ENCODE measurements around the gene NFATC4. TPM values are rescaled to one million over a fixed set of nuclear protein-coding genes. Genes with fewer than 3 reads are reported as not detected.
"Not testable (repeated sequence)": the region's sequence is repeated elsewhere in the genome, so short reads cannot be mapped to it uniquely, and the experiment has no call there.

The NFATC4 gene
- total RNA-seq, 2 donors from 2014 or later = 12.5 to 13.4 TPM

DNA sequence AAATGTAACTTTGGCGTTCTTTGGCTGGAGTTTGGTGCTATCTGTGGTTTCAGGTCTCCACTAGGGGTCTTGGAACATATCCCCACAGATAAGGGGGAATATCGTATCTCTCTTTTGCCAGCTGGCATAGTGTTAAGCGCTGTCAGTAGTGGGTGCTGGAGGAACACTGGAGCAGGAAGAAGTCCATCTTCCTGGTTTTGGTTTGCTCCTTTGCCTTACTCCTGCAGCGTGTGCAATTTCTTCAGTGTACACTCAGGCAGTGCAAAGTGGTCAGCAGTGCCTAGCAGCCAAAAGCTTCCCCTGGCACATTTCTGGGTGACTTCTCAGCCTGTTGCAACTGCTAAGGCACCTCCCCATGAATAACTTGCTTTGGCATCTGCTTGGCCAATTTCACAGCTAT, 16.5 kb upstream of the NFATC4 start:
- no peaks in the 10 kb centered on the region for H3K27me3 ChIP-seq
- no peaks in the 10 kb centered on the region for H3K4me1 ChIP-seq
- TF ChIP-seq, protein P1, sequence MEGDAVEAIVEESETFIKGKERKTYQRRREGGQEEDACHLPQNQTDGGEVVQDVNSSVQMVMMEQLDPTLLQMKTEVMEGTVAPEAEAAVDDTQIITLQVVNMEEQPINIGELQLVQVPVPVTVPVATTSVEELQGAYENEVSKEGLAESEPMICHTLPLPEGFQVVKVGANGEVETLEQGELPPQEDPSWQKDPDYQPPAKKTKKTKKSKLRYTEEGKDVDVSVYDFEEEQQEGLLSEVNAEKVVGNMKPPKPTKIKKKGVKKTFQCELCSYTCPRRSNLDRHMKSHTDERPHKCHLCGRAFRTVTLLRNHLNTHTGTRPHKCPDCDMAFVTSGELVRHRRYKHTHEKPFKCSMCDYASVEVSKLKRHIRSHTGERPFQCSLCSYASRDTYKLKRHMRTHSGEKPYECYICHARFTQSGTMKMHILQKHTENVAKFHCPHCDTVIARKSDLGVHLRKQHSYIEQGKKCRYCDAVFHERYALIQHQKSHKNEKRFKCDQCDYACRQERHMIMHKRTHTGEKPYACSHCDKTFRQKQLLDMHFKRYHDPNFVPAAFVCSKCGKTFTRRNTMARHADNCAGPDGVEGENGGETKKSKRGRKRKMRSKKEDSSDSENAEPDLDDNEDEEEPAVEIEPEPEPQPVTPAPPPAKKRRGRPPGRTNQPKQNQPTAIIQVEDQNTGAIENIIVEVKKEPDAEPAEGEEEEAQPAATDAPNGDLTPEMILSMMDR (IDR thresholded peaks at IDR 0.05) = peak in 1 of 2 donors; percentile 15
- H3K27ac ChIP-seq = no peak overlapping the region
- H3K4me3 ChIP-seq = no peak overlapping the region
- no peaks in the 10 kb centered on the region for H3K9me3 ChIP-seq
- H3K36me3 ChIP-seq = no peaks in the 10 kb centered on the region
- no peak for DNase-seq (ENCODE audit: low spot score)

- no peak overlapping the region for H3K4me3 ChIP-seq
- no peaks in the 10 kb centered on the region for H3K4me1 ChIP-seq
- H3K27ac ChIP-seq = no peak overlapping the region
- TF ChIP-seq, protein P1 (IDR thresholded peaks at IDR 0.05) = no peak
- no peaks in the 10 kb centered on the region for H3K27me3 ChIP-seq
- DNase-seq (ENCODE audit: low spot score) = no peak
- no peaks in the 10 kb centered on the region for H3K36me3 ChIP-seq
- H3K9me3 ChIP-seq = no peaks in the 10 kb centered on the region
Measured at GRCh38 chr14:24353559-24354481, 14.2 kb upstream of the NFATC4 start.

GRCh38 chr14:24354482-24354825, 13.5 kb upstream of the NFATC4 start:
- not testable (repeated sequence) for H3K9me3 ChIP-seq; H3K4me3 ChIP-seq; H3K27ac ChIP-seq; DNase-seq (ENCODE audit: low spot score); H3K36me3 ChIP-seq; H3K4me1 ChIP-seq; H3K27me3 ChIP-seq

DNA sequence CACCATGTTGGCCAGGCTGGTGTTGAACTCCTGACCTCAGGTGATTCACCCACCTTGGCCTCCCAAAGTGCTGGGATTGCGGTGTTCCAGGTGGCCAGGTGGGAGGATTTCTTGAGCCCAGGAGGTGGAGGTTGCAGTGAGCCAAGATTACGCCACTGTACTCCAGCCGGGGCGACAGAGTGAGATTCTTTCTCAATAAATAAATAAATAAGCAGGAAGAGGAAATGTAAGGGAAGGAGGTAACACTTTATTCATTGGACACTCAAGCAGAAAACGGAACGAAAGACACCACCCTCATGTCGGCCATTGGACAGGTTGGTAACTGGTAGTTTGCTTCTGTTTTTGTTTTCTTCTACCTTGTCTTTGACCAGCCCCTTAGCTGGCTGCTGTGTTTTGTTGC, 13.0 kb upstream of the NFATC4 start:
- H3K27me3 ChIP-seq = no peaks in the 10 kb centered on the region
- H3K9me3 ChIP-seq = no peaks in the 10 kb centered on the region
- H3K36me3 ChIP-seq = no peaks in the 10 kb centered on the region
- no peak for DNase-seq (ENCODE audit: low spot score)
- TF ChIP-seq, protein P1 (IDR thresholded peaks at IDR 0.05) = no peak
- H3K4me1 ChIP-seq = no peaks in the 10 kb centered on the region
- H3K4me3 ChIP-seq = no peak overlapping the region
- no peak overlapping the region for H3K27ac ChIP-seq

- Histone ChIP-seq H3K4me3 (no peak overlapping the region), H3K36me3 (no peaks in the 10 kb centered on the region), H3K9me3 (no peaks in the 10 kb centered on the region), H3K27me3 (no peaks in the 10 kb centered on the region), H3K27ac (no peak overlapping the region), H3K4me1 (no peaks in the 10 kb centered on the region)
- TF ChIP-seq, protein P1 (IDR thresholded peaks at IDR 0.05) = no peak
- DNase-seq (ENCODE audit: low spot score) = no peak
Measured at GRCh38 chr14:24356208-24356607, 11.8 kb upstream of the NFATC4 start.

DNA sequence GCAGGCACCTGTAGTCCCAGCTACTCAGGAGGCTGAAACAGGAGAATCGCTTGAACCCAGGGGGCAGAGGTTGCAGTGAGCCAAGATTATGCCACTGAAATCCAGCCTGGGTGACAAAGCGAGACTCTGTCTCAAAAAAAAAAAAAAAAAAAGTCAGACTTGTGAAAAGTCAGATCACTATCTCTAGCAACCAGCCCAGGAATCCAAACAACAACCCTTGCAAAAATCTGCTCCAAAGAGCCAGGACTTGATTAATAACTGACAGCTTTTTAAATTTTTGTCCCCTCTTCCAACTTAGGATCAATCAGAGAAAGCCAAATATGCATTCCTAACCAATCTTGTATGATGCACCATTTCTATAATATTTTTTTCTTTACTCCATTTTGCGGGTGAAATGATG, 7.7 kb upstream of the NFATC4 start:
- no peak for DNase-seq (ENCODE audit: low spot score)
- TF ChIP-seq, protein P1 (IDR thresholded peaks at IDR 0.05) = no peak
- Histone ChIP-seq H3K4me3 (no peak overlapping the region), H3K4me1 (peaks cover 0 to 2% of the 10 kb centered on the region in 2 donors), H3K27ac (no peak overlapping the region), H3K27me3 (no peaks in the 10 kb centered on the region), H3K9me3 (no peaks in the 10 kb centered on the region), H3K36me3 (no peaks in the 10 kb centered on the region)

Measured in right atrium auricular region (tissue), 2 donors.